ENCODE measurements around the gene SLC45A2. TPM values are rescaled to one million over a fixed set of nuclear protein-coding genes. Genes with fewer than 3 reads are reported as not detected.
A peak's percentile ranks its signal among the peaks of the same experiment; 100 is the strongest.

SLC45A2 gene
- total RNA-seq, 1 experiment from 2014 or later, result not detected

- POLR2A ChIA-PET, result interaction anchor here (0.6 to 1.7 kb wide), 12 partner anchors 8 to 906 kb away, joined by 3 to 10 read pairs (median 4); partner anchors contain the start of genes BRIX1 and RAD1
- peaks cover 14% of the 10 kb centered on the region for H3K36me3 Mint-ChIP-seq (ENCODE audit: insufficient read depth, unreplicated experiment)
Observed at GRCh38 chr5:34008802-34009201, 24.3 kb upstream of the SLC45A2 start.

GRCh38 chr5:34007621-34008600, 23.4 kb upstream of the SLC45A2 start, which contains the start of gene AMACR:
AMACR (minus strand) TSS chr5:34008050; CDS start chr5:34008019, 31 bp downstream.
- TF ChIP-seq CTCF (IDR thresholded peaks at IDR 0.05; ENCODE audit: unreplicated experiment), result no peak
- H3K27ac Mint-ChIP-seq (ENCODE audit: low read depth, unreplicated experiment), result peak within 1 kb of the TSS; percentile 57
- peaks cover 13% of the 10 kb centered on the region for H3K4me1 Mint-ChIP-seq (ENCODE audit: insufficient read depth, unreplicated experiment)
- ChIA-PET POLR2A (interaction anchor here (0.5 to 1.7 kb wide), 17 partner anchors 9 to 922 kb away, joined by 3 to 10 read pairs (median 4); partner anchors contain the start of genes BRIX1, DNAJC21 and RAD1), CTCF (interaction anchor here (0.6 to 1.3 kb wide), 7 partner anchors 10 to 954 kb away, joined by 3 to 6 read pairs (median 3); no protein-coding TSS in a partner anchor)
- BruUV-seq (replicated peaks), result TSS peak; percentile 27
- peak within 1 kb of the TSS; percentile 75 for H3K4me3 Mint-ChIP-seq (ENCODE audit: unreplicated experiment)
- DNase-seq (ENCODE audit: unreplicated experiment), result peak; percentile 89
- no peaks in the 10 kb centered on the region for H3K9me3 Mint-ChIP-seq (ENCODE audit: unreplicated experiment)
- peaks cover 23% of the 10 kb centered on the region for H3K36me3 Mint-ChIP-seq (ENCODE audit: insufficient read depth, unreplicated experiment)
- no peaks in the 10 kb centered on the region for H3K27me3 Mint-ChIP-seq (ENCODE audit: insufficient read depth, unreplicated experiment)
- intact Hi-C loops (cut with micrococcal nuclease), result no loop called here

More at GRCh38 chr5:34008802-34009201, 24.3 kb upstream of the SLC45A2 start:
- Mint-ChIP-seq H3K27ac (ENCODE audit: low read depth, unreplicated experiment) (peak overlapping the region; percentile 57), H3K9me3 (ENCODE audit: unreplicated experiment) (no peaks in the 10 kb centered on the region), H3K4me1 (ENCODE audit: insufficient read depth, unreplicated experiment) (peaks cover 13% of the 10 kb centered on the region), H3K4me3 (ENCODE audit: unreplicated experiment) (peak overlapping the region; percentile 75), H3K27me3 (ENCODE audit: insufficient read depth, unreplicated experiment) (no peaks in the 10 kb centered on the region)
- CTCF ChIA-PET, result interaction anchor here (0.6 to 1.3 kb wide), 4 partner anchors 11 to 73 kb away, joined by 3 to 6 read pairs (median 4); no protein-coding TSS in a partner anchor
- DNase-seq (ENCODE audit: unreplicated experiment), result no peak
- no peak for TF ChIP-seq CTCF (IDR thresholded peaks at IDR 0.05; ENCODE audit: unreplicated experiment)
- no TSS peak for BruUV-seq (replicated peaks)
- intact Hi-C loops (cut with micrococcal nuclease), result no loop called here

GRCh38 chr5:34007201-34007620, 22.7 kb upstream of the SLC45A2 start:
- no TSS peak for BruUV-seq (replicated peaks)
- no peaks in the 10 kb centered on the region for H3K27me3 Mint-ChIP-seq (ENCODE audit: insufficient read depth, unreplicated experiment)
- peak overlapping the region; percentile 75 for H3K4me3 Mint-ChIP-seq (ENCODE audit: unreplicated experiment)
- H3K36me3 Mint-ChIP-seq (ENCODE audit: insufficient read depth, unreplicated experiment), result peaks cover 28% of the 10 kb centered on the region
- peaks cover 13% of the 10 kb centered on the region for H3K4me1 Mint-ChIP-seq (ENCODE audit: insufficient read depth, unreplicated experiment)
- peak overlapping the region; percentile 57 for H3K27ac Mint-ChIP-seq (ENCODE audit: low read depth, unreplicated experiment)
- H3K9me3 Mint-ChIP-seq (ENCODE audit: unreplicated experiment), result no peaks in the 10 kb centered on the region
- intact Hi-C loops (cut with micrococcal nuclease), result no loop called here
- peak; percentile 6 for DNase-seq (ENCODE audit: unreplicated experiment)
- ChIA-PET POLR2A (interaction anchor here (1.3 to 1.7 kb wide), 10 partner anchors 9 to 923 kb away, joined by 3 to 10 read pairs (median 4); partner anchors contain the start of genes BRIX1, DNAJC21 and RAD1), CTCF (interaction anchor here (0.6 to 2.5 kb wide), 2 partner anchors 10 to 155 kb away, joined by 3 to 24 read pairs; no protein-coding TSS in a partner anchor)
- TF ChIP-seq CTCF (IDR thresholded peaks at IDR 0.05; ENCODE audit: unreplicated experiment), result no peak

- peaks cover 13% of the 10 kb centered on the region for H3K4me1 Mint-ChIP-seq (ENCODE audit: insufficient read depth, unreplicated experiment)
- no TSS peak for BruUV-seq (replicated peaks)
- TF ChIP-seq CTCF (IDR thresholded peaks at IDR 0.05; ENCODE audit: unreplicated experiment), result no peak
- H3K9me3 Mint-ChIP-seq (ENCODE audit: unreplicated experiment), result no peaks in the 10 kb centered on the region
- H3K27me3 Mint-ChIP-seq (ENCODE audit: insufficient read depth, unreplicated experiment), result no peaks in the 10 kb centered on the region
- intact Hi-C loops (cut with micrococcal nuclease), result no loop called here
- no peak for DNase-seq (ENCODE audit: unreplicated experiment)
- peaks cover 28% of the 10 kb centered on the region for H3K36me3 Mint-ChIP-seq (ENCODE audit: insufficient read depth, unreplicated experiment)
- H3K4me3 Mint-ChIP-seq (ENCODE audit: unreplicated experiment), result no peak overlapping the region
- POLR2A ChIA-PET, result interaction anchor here (0.6 to 1.4 kb wide), 2 partner anchors 45 to 909 kb away, joined by 3 read pairs; partner anchors contain the start of gene RAD1
- CTCF ChIA-PET, result interaction anchor here (0.6 to 2.5 kb wide), 3 partner anchors 9 to 469 kb away, joined by 3 to 24 read pairs (median 5); no protein-coding TSS in a partner anchor
- H3K27ac Mint-ChIP-seq (ENCODE audit: low read depth, unreplicated experiment), result no peak overlapping the region
Observed at GRCh38 chr5:34005681-34006080, 21.2 kb upstream of the SLC45A2 start.
